Dedifferentiated amniotic fluid mesenchymal stem cell (primary cell): ENCODE results near the gene CSF2.

Experiments used
- DNase-seq: peaks from one replicate; pipeline ENCODE4 v3.0.0-alpha.2; 2016; ENCODE audit errors: extremely low spot score

Gene CSF2

DNA sequence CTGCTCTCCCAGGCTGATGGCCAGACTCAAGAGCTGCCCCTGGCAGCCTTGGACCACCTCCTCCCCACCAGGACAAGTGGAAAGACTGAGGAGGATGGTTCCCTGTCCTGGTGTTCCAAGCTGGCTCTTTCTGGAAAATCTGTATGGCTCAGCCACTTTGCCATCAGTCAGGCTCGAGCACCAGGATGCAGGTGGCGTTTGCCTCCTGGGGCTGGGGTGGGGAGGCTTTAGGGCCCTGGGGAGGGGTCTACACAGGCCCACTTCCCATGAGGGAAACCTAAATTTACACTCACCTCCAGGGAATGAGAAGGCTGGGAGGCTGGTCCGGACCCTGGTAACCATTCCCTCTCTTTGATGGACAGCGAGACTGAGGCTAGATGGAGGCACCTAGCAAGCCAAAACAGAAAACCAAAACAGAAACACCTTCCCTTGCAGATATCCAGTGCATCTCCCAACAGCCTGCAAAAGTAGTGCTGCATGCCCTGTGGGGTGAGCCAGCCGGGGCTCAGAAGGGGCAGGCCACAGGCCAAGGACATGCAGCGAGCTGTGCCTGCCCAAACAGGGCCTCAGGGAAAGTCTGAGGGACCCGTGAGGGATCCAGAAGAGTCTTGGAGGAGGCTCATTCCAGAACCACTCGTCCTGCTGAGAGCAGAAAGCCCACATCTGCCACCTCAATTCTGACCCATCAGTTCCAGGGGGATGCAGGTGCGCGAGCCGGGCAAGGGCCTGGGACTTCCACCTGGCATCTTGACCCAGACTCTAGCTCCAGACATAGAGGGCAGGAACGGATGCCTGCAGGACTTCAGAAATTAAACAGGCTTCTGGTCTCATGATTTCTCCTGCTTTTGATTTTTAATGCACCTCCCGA is 5.4 kb upstream of the CSF2 start:
- no peak for DNase-seq

DNA sequence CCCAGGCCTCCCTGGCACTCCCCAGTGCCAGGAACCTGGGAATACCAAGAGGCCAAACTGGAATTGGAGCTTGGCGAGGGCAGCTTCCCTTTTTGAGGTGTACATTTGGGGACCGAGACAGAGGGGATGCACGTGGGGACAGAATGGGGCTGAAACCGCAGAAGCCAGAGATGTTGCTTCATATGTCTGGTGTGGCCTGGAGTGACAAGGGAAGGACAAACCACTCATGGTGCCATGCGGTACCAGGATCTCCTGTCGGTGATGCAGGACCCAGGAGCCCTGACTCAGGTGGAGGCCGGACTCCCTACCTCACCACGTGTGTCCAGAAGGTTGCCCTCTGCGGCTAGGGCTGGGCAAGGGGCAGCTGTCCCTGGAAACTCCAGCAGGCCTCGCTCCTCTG is 4.0 kb upstream of the CSF2 start:
- DNase-seq = no peak

DNA sequence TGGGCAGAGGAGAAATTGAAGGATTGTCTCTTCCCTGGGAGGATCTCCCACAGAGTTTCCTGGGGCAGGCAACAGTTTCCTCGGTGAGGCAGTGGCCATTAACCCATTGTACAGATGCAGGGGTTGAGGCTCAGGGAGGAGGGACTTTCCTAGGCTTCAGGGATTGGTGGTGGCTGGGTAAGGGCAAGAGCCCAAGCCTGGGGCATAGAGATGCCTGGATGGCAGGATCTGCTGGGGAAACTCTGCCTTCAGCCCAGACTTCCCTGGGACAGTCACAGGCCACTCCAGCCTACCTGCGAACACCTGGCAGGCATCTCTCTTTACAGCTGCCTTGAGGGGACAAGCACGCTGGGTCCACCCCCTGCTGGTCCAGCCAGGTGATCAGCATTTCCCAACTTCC is 3.6 kb upstream of the CSF2 start:
- no peak for DNase-seq

DNA sequence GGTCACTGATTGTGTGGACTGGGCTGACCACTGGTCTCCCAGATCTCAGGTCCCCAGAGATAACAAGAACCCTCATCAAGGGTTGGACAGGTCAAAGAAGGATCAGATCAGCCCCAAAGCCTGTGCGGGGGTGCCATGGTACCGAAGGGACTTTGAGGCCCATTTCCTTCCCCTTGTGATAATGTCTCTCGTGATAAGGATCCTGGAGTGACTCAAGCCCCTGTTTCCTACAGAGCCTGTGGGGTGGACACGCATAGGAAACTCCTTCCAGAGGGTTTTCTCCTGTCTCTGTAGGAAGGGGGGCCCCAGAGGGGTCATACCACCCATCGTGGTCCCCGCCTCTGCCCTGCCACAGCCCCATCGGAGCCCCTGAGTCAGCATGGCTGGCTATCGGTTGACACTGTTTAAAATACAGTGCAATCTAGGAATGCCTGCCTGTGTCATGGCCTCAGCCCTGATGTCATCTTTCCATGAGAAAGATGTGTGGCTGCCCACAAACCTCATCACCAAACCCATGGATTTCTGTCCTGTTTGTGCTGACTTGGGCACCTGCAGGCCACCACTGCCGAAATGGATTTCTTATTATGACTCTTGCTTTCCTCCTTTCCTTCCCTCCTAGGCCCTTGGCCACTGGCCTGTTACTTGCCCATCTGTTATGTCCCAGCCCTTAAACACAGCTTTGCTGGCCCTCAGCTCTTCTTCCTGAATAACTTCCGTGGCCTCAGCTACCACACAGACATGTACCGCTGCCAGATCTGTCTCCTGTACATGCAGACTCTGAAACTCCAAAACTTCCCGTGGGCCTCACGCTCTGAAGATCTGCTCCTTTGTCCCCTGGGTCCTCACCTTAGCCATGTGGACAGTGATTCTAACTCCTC is 2.9 kb upstream of the CSF2 start:
- DNase-seq = no peak

DNA sequence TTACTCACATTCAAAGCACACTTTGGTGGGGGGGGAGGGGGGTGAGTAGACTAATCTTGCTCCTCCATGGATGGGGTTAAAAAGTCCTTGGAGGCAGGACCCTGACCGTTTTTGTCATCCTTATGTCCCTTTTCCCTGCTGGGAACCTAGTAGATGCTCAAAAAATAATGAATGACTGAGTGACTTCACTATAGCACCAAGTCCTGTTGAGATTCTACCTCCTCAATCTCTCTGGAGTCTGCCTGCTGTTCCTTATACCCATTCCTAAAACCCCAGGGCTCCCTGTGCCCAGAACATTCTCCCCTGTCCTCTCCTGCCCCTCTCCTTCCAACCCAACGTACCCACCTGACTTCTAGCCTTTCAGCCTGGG is 2.3 kb upstream of the CSF2 start:
- DNase-seq = no peak

DNA sequence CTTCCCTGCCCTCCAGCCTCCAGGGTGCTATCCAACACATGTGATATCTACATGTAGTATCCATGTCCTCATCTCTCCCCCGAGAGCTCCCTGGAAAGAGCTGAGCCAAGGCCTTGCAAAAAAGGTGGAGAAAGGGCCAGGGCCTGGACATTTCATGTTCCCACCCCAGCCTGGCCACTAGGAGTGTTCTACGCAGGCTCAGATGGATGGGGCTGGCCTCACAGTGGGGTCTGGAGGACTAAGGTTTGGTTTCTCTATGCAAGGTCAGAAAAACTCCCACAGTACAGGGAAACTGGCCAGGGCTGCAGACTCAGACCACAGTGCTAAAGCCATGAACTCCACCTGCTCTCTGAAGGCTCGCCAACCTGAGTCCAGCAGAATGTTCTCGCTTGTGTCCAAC is 1.5 kb upstream of the CSF2 start:
- DNase-seq = no peak

DNA sequence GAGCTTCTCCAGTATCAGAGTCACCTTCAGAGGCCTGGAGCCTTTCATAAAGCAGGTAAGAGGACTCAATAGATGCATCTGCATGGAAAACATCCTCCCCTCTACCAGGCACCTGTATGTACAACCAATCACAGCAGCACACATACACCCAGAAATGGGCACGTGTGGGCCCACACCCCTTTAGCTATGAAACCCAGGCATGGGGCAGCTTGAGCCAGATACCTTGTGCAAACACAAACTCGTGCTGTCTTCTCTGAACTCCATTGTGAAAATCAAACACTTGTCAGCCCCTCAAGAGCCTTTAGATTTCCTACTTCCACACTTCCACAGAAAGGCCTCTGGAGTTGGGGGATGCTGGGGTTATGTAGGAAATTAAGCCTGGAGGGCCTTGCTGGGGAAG is 1.1 kb upstream of the CSF2 start:
- no peak for DNase-seq

DNA sequence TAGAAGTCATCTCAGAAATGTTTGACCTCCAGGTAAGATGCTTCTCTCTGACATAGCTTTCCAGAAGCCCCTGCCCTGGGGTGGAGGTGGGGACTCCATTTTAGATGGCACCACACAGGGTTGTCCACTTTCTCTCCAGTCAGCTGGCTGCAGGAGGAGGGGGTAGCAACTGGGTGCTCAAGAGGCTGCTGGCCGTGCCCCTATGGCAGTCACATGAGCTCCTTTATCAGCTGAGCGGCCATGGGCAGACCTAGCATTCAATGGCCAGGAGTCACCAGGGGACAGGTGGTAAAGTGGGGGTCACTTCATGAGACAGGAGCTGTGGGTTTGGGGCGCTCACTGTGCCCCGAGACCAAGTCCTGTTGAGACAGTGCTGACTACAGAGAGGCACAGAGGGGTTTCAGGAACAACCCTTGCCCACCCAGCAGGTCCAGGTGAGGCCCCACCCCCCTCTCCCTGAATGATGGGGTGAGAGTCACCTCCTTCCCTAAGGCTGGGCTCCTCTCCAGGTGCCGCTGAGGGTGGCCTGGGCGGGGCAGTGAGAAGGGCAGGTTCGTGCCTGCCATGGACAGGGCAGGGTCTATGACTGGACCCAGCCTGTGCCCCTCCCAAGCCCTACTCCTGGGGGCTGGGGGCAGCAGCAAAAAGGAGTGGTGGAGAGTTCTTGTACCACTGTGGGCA is 642 bp downstream of the CSF2 start:
- no peak for DNase-seq

DNA sequence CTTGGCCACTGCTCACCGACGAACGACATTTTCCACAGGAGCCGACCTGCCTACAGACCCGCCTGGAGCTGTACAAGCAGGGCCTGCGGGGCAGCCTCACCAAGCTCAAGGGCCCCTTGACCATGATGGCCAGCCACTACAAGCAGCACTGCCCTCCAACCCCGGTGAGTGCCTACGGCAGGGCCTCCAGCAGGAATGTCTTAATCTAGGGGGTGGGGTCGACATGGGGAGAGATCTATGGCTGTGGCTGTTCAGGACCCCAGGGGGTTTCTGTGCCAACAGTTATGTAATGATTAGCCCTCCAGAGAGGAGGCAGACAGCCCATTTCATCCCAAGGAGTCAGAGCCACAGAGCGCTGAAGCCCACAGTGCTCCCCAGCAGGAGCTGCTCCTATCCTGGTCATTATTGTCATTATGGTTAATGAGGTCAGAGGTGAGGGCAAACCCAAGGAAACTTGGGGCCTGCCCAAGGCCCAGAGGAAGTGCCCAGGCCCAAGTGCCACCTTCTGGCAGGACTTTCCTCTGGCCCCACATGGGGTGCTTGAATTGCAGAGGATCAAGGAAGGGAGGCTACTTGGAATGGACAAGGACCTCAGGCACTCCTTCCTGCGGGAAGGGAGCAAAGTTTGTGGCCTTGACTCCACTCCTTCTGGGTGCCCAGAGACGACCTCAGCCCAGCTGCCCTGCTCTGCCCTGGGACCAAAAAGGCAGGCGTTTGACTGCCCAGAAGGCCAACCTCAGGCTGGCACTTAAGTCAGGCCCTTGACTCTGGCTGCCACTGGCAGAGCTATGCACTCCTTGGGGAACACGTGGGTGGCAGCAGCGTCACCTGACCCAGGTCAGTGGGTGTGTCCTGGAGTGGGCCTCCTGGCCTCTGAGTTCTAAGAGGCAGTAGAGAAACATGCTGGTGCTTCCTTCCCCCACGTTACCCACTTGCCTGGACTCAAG is 1.5 kb downstream of the CSF2 start:
- DNase-seq = no peak

DNA sequence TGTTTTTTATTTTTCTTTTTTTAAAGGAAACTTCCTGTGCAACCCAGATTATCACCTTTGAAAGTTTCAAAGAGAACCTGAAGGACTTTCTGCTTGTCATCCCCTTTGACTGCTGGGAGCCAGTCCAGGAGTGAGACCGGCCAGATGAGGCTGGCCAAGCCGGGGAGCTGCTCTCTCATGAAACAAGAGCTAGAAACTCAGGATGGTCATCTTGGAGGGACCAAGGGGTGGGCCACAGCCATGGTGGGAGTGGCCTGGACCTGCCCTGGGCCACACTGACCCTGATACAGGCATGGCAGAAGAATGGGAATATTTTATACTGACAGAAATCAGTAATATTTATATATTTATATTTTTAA is 2.1 kb downstream of the CSF2 start:
- no peak for DNase-seq

DNA sequence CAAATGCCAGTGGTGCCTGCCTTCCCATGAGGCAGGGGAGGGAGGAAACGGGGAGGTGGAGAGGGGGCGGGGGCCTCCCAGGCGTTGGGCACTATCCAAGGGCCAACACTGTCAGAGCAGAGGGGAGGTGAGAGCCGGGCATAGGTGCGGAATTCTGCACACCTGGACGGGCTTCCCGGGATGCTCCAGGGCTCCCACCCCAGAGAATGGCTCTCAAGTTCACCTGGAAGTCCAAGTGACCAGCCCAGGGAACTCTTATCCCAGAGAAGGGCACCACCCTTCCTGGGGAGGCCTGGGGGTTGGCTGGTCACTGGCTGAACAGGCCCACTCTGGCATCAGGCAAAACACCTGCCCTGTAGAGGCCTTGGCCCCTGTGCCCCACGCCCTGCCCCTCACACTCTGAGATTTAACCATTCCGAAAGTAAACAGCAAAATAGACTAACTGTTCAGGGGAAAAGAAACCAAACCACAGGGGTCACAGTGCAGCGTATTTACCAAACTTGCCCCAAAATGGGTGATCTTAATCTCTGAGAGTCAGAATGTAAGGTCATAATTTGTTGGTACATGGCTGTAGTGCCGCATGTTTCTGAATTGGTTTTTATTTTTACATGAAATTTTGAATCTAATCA is 2.7 kb downstream of the CSF2 start:
- no peak for DNase-seq

DNA sequence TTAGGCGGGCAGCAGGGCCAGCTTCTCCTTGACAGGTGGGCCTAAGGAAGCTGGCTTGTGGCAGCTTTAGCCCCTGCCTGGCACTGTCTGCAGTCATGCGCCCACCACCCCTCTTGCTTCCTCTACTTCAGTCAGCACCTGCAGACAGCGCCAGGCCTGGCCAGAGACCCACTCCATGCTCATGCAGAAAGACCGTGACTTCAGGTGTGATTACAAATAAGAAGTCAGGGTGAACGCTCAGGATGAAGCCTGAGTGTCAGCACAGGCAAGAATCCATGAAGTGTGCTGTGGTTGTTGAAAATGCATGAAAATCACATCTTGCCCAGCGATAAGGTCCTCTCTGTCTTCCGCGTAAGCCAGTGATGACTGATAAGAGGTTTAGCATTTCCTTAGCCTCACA is 3.4 kb downstream of the CSF2 start:
- DNase-seq = no peak

DNA sequence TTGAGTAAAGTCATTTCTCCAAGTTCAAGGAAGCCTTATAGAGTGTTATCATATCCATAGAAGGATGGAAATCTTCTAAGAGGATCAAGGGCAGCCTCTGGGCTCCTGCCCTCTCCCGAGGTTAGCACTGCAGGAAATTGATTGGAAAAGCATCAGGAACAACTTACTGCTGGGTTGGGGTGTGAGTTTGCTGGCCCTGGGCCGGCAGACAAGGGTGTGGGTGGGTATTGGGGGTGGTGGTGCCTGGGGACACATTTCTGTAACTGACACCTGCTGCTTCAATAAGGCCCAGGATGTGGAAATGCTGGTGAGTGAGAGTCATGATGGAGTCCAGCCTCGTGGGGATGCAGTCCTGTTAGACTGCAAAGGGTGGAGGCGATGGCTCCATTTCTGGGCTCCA is 5.5 kb downstream of the CSF2 start:
- DNase-seq = no peak

DNA sequence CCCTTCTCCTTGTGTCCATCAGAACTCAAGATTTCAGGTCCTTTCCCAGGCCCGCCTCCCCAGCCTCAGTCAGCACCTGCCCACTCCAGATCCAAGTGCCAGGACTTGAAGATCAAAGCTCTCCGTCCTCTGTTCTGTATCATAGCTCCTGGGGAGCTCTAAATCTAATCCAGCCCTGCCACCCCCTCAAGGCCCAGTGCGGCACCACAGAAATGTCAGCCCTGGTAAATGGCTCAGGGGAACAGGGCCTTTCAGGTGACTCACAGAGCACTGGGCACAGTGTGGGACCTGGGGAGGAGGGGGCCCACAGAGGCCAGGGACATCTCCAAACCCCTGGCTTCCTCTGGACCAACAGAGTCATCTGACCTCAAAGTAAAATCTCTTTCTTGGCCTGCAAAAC is 6.0 kb downstream of the CSF2 start:
- no peak for DNase-seq

DNA sequence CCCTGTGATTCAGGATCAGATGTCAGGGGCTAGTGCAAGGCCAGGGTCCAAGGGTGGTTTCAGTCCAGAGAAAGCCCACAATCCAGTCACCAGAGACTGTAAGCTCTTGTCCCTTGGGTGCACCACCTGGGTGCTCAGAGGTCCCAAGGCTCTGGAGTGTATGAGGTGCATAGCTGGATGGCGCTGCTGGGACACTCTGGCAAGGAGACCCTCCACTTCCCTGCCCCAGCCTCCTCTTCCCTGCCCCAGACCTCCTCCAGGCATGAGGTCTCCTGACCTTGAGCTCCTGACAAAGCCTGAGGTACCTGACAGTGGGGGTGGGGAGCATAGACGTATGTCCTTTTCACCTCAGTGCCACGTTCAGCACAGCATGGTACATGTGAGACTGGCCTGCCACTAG is 7.0 kb downstream of the CSF2 start:
- no peak for DNase-seq

DNA sequence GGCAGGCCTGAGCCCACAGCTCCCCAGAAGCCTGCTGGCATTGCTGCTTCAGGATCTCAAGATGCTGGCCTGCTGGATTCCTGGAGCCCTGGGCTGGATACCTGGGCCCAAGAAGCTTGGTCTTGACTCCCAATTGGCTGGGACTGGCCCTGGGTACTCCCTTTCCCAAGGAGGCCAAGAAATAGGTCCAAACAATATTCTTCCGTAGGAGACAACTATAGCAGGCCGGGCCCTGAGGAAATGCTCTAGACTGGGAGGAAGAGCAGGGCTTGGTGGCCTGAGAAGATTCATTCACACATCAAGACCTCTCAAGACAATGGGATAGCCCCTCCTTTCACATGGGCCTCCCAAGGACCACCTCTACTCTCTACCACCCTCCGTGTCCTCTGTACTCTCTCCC is 7.9 kb downstream of the CSF2 start:
- DNase-seq = no peak

DNA sequence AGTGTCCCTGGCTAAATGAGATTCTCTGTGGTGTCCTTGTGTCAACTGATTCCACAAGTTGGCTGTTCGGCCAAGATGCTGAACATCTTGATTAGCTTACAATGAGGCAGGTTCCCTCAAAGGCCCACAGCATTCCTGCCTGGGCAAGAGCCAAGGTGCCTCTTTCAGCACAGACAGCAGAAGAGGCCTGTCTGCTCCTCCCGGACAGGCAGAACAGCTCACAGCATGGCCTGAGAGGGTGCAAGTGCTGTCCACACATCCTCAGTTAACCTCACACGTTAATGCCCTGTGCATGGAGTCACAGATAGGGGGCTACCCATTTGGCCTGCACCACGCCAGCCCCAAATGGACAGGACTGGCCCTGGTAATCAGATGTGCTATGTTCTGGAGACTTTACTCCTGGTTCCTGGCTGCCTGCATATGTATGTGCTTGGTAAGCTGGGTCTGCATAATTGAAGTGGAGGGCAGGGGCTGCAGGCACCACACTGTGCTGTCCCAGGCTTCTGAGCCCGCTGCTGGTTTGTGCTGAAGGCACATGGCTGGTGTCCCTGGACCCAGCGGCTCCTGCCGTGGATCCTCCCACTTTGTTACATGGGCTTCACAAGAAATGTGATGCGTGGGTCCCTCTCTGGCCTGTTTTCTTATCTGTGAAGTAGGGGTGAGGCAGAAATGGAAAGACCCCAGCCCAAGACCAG is 8.9 kb downstream of the CSF2 start:
- no peak for DNase-seq

DNA sequence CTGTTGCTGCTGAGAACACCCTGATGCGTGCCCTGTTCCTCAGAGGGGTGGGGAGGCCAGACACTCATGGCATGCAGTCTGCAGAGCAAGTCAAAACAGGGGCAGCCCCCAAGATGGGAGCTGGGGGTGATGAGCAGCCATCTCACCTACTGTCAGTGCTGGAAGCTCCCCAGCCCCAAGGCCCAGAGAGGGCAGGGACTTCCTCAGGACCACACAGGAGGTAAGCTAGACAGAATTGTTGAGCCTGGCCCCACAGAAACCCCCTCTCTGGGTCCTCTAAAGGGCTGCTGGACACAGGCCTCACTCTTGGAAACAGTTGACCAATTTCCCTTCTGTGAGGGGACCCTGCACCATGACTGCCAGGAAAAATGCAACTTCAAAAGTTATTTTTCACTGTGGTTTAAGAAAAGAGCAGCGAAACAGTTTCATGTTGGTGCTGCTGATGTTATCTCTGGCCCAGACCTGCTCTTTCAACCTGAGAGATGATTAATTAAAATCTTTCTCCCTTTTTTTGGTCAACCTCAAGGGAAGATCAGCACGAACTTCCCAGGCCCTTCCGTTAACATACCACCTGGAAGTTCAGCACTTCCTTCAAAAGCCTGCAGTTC is 9.6 kb downstream of the CSF2 start:
- DNase-seq = no peak

DNA sequence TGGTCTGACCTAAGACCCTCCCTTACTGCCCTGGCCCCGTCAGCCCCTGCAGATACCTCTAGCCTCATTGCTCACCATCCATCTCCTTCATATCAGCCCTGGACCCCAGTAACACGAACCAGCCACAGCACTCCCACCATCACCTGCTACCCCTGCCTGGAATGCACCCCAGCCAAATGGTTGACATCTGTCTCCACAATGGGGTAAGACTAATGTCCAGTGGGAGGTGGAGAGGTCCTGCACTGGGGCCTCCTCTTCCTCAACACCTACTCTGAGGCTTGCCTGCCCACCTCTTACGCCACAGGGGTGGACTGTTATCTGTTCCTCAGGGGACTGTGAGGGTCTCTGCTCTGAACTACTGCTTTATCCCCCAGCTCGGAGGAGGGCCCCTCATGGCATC is 12.1 kb downstream of the CSF2 start:
- DNase-seq = no peak

DNA sequence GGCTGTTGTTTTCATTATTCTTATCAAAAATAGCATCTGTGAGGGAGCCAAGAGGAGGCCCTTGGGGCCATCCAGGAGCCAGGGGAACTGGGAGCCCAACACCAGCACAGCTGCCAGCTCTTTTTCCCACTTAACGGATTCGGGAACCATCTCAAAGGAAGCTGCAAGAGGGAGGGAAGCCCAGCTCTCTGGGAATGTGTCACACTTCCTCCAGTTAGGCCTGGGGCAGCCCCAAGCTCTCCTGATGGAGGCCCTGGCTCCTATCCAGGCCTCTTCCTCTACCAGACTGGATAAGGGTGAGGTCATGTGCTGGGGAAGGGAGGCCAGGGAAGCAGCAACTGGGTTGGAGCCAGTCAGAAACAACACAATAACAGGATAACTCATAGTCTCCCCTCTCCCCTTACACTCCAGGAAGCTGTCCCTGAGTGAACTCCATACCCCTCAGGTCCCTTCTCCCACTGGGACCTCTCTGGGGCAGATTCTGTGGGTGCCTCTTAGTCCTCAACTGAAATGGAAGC is 12.7 kb downstream of the CSF2 start:
- peak; percentile 39 for DNase-seq
